Panc1 (cell line): Measurements from ENCODE around the gene ROR1. TPM values are rescaled to one million over a fixed set of nuclear protein-coding genes. Genes with fewer than 3 reads are reported as not detected.

ENCODE experiments used
- ATAC-seq: fragments of 200-7000 bp; cut with Tn5 transposase; 2 replicates; pipeline ENCODE4 v1.9.1; 2020; ENCODE audit warnings: mild to moderate bottlenecking, moderate library complexity
- BruUV-seq: library from RNA; stranded (reverse); fragments of 400-500 nt; replicated peaks from 2 replicates; lab custom pipeline; 2021; lab: Mats Ljungman, UMichigan
- CTCF ChIA-PET: fragments of 300-600 bp; sonication (Branson Sonifier 250); formaldehyde crosslinking; loops from one replicate; lab custom pipeline; 2022; ENCODE audit warnings: antibody characterized with exemption; lab: Charles Lee
- POLR2A ChIA-PET: fragments of 300-600 bp; sonication (Branson Sonifier 250); formaldehyde crosslinking; loops from one replicate; lab custom pipeline; 2022; ENCODE audit warnings: antibody characterized with exemption; lab: Charles Lee
- DNase-seq: peaks from one replicate; pipeline ENCODE4 v3.0.0-alpha.2; 2010; ENCODE audit warnings: low read depth, low spot score
- H3K27ac ChIP-seq: 2 replicates; pipeline ENCODE4 v1.5.1; 2011; ENCODE audit warnings: mild to moderate bottlenecking, low read length, inconsistent platforms
- H3K27me3 ChIP-seq: fragments of 200-500 bp; sonication (Bioruptor generic); 2 replicates; pipeline ENCODE4 v1.6.0; 2014; ENCODE audit warnings: low read length, inconsistent platforms; ENCODE audit not compliant: control insufficient read depth, insufficient read depth
- H3K36me3 ChIP-seq: fragments of 200-500 bp; sonication (Bioruptor generic); 2 replicates; pipeline ENCODE4 v1.5.1; 2014; ENCODE audit warnings: inconsistent platforms, mild to moderate bottlenecking, low read length, moderate library complexity; ENCODE audit not compliant: control insufficient read depth, insufficient read depth
- H3K4me1 ChIP-seq: 2 replicates; pipeline ENCODE4 v1.5.1; 2011; ENCODE audit warnings: inconsistent platforms, mild to moderate bottlenecking, low read length, moderate library complexity; ENCODE audit not compliant: control insufficient read depth, insufficient read depth
- H3K4me3 ChIP-seq, 2 experiments: 2 replicates each; pipeline ENCODE4 v1.5.1; 2011 to 2012; ENCODE audit warnings: low read depth in 2 of 2, low read length in 2 of 2, mild to moderate bottlenecking in 2 of 2, inconsistent platforms in 1 of 2, moderate library complexity in 1 of 2
- H3K9me3 ChIP-seq: fragments of 200-500 bp; sonication (Bioruptor generic); 2 replicates; pipeline ENCODE4 v1.5.1; 2014; ENCODE audit warnings: low read depth, mild to moderate bottlenecking, inconsistent platforms, low read length, moderate library complexity; ENCODE audit not compliant: control insufficient read depth, insufficient read depth
- CTCF ChIP-seq: fragments of 450-650 bp; IDR thresholded peaks from 2 replicates; pipeline ENCODE4 v1.5.1; 2017; ENCODE audit warnings: mild to moderate bottlenecking
- POLR2AphosphoS5 ChIP-seq: IDR thresholded peaks from 2 replicates; pipeline ENCODE4 v1.6.1; 2012; ENCODE audit warnings: mild to moderate bottlenecking, low read depth, low read length, moderate library complexity
- REST ChIP-seq, 2 experiments: IDR thresholded peaks; 2 replicates each; pipeline ENCODE4 v1.6.1; 2011 to 2012; ENCODE audit warnings: low read depth in 2 of 2, control low read depth in 1 of 2, low read length in 1 of 2, mild to moderate bottlenecking in 1 of 2, moderate library complexity in 1 of 2; ENCODE audit not compliant: insufficient read depth in 1 of 2
- SIN3A ChIP-seq: IDR thresholded peaks from 2 replicates; pipeline ENCODE4 v1.6.1; 2012; ENCODE audit warnings: low read depth, mild to moderate bottlenecking, low read length, moderate library complexity, borderline replicate concordance; ENCODE audit not compliant: insufficient read depth
- TCF7L2 ChIP-seq: IDR thresholded peaks from 2 replicates; pipeline ENCODE4 v1.6.1; 2011; ENCODE audit warnings: mild to moderate bottlenecking, low read depth, low read length, inconsistent platforms
- in situ Hi-C: cut with HindIII; loops from 2 replicates; pipeline ENCODE4 v1.10.0; 2016; ENCODE audit warnings: low sequenced_read_pairs, low pct_unique_long_range_greater_than_20kb
- intact Hi-C: fragments of 100-400 bp; cut with micrococcal nuclease; formaldehyde crosslinking; loops from one replicate; pipeline ENCODE4 v1.10.0; 2022; ENCODE audit not compliant: unreplicated experiment
- total RNA-seq: library from RNA; stranded (reverse); gene quantifications from one replicate; pipeline ENCODE4 v1.2.1, GENCODE V29; 2021; ENCODE audit not compliant: unreplicated experiment

ROR1 gene
- total RNA-seq, 1 experiment from 2014 or later: 19.3 TPM

GRCh38 chr1:64171246-64171645 is 397.4 kb downstream of the ROR1 start:
- DNase-seq (no peak), ATAC-seq (peak; percentile 33; the same call in 1 of the 2 replicates)
- no peak for TF ChIP-seq SIN3A
- TF ChIP-seq REST (IDR thresholded peaks at IDR 0.05; ENCODE audit: insufficient read depth in 1 of 2, low read depth in 2 of 2, low read length in 1 of 2): no peak
- TF ChIP-seq CTCF: no peak
- TF ChIP-seq POLR2AphosphoS5: no peak
- no peak for TF ChIP-seq TCF7L2
- Histone ChIP-seq H3K36me3 (no peaks in the 10 kb centered on the region), H3K27me3 (no peaks in the 10 kb centered on the region), H3K4me1 (peaks cover 12% of the 10 kb centered on the region), H3K9me3 (no peaks in the 10 kb centered on the region), H3K4me3 (no peak overlapping the region), H3K27ac (no peak overlapping the region)
- no TSS peak for BruUV-seq
- intact Hi-C loops: no loop called here
- CTCF ChIA-PET: no interaction called here
- in situ Hi-C loops: no loop called here
- POLR2A ChIA-PET: no interaction called here

GRCh38 chr1:64171797-64172281 is 398.0 kb downstream of the ROR1 start:
- TF ChIP-seq SIN3A: no peak
- no peak for TF ChIP-seq POLR2AphosphoS5
- TF ChIP-seq REST (IDR thresholded peaks at IDR 0.05; ENCODE audit: insufficient read depth in 1 of 2, low read depth in 2 of 2, low read length in 1 of 2): no peak
- no peak for TF ChIP-seq CTCF

More at GRCh38 chr1:64171797-64172281, 398.0 kb downstream of the ROR1 start:
- Histone ChIP-seq H3K27ac (no peak overlapping the region), H3K9me3 (no peaks in the 10 kb centered on the region), H3K36me3 (no peaks in the 10 kb centered on the region), H3K27me3 (no peaks in the 10 kb centered on the region), H3K4me3 (no peak overlapping the region), H3K4me1 (peaks cover 12% of the 10 kb centered on the region)
- ATAC-seq: peak; percentile 81
- BruUV-seq: no TSS peak
- no peak for DNase-seq
- CTCF ChIA-PET: no interaction called here
- intact Hi-C loops: no loop called here
- POLR2A ChIA-PET: no interaction called here
- in situ Hi-C loops: no loop called here
